HG02642 (cell line): ENCODE data around the gene OR10W1.
A peak's percentile ranks its signal among the peaks of the same experiment; 100 is the strongest.

Source experiments
- ATAC-seq: cut with Tn5 transposase; IDR thresholded peaks from one replicate; pipeline ENCODE4 v1.9.1; 2021; ENCODE audit warnings: mild to moderate bottlenecking; ENCODE audit not compliant: unreplicated experiment, poor library complexity

OR10W1 gene, protein sequence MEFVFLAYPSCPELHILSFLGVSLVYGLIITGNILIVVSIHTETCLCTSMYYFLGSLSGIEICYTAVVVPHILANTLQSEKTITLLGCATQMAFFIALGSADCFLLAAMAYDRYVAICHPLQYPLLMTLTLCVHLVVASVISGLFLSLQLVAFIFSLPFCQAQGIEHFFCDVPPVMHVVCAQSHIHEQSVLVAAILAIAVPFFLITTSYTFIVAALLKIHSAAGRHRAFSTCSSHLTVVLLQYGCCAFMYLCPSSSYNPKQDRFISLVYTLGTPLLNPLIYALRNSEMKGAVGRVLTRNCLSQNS

DNA sequence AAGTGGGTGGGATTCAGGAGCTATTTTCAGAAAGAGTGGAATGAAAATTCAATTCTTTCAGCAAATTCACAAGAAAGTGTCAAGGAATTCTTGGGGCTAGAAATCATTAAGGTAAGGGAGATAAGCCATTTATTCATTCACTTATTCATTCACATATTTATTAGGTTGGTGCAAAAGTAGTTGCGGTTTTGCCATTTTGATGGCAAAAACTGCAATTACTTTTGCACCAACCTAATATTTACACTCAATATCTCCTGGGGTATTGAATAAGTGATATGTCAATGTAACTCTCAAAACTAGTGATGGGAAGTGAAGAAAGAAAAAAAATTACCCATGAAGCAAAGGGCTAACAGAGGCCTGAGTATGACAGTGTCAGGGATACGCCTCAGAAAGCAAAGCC lies at the start of gene OR10W1:
Gene OR10W1 (minus strand): TSS at position 119 of the 400 bp plus-strand sequence. CDS start 402 bp downstream, outside the sequence.
- ATAC-seq, result no peak

DNA sequence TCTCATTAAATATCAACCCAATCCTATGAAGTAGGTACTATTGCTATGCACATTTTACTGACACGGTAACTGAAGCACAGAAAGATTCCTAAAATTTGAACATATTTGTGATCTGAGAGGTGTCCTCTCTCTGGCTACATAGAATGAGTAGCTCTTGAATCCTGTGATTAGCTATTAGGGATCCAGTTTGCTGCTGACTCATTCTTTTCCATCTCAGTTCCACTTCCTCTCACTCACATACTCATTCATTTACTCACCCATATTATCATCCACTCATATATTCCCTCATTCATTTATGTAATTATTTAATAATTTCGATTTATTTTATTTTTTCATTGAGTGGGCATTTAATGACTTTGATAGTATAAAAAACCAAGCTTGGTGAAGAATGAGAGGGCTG lies 48.1 kb upstream of the OR10W1 start:
- no peak for ATAC-seq

DNA sequence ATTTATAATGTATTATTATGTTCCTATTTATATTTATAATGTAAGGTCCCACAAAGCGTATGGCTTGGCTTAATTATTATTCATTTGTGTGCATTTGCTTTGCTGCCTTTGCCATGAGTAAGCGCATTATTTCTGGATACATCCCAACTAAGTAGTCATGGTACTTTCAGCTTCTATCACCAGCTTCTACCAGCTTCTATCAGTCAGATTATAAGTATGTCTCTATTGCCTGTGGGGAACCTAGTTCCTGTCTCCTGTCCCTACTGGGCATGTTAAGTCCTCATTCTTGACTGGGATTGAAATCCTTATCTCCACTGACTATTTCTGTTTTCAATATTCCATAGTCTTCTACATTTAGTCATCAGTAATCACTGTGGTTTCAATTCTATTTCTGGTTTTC lies 33.5 kb upstream of the OR10W1 start:
- ATAC-seq, result no peak

DNA sequence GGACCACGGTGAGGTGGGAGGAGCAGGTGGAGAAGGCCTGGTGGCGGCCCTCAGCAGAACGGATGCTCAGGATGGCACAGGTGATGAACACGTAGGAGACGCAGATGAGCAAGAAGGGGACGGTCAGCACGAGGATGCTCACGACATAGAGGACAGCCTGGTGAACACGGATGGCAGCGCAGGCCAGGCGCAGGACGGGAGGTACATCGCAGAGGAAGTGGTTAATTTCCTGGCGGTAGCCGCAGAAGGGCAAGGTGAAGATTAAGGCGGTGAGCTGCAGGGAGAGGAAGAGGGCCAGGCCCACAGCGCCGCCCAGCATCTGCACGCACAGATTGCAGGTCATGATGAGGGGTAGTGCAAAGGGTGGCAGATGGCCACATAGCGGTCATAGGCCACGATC lies 24.0 kb upstream of the OR10W1 start:
- ATAC-seq, result no peak

DNA sequence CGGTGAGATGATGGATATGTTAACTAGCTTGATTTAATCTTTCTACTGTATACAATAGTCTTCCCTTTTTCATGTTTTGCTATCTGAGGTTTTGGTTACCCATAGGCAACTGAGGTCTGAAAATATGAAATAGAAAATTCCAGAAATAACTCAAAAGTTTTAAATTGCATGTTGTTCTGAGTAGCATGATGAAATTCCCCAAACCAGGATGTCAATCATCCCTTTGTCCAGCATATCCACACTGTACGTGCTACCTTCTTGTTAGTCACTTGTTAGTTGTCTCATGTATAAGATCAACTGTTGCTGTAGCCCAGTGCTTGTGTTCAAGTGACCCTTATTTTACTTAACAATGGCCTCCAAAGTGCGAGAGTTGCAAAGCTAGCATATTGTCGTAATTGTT lies 21.2 kb upstream of the OR10W1 start:
- ATAC-seq, result no peak

DNA sequence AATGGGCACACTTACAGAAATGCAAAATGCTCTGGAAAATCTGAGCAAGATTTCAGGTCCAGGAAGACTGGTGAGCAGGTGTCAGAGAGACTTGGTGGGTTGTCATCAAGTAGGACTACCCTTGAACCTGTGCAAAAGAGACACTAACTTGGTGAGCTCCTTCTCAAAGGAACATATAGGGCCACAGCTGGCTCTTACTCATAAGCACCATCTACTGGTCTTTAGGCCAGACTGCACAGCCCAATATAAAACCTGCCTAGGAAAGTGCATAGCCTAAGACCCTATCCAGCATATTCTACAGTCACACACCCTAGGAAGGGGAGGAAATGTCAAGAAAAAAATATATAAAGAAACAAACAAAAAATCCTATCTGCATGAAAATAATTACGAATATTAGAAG lies 18.2 kb upstream of the OR10W1 start:
- peak; percentile 69 for ATAC-seq

DNA sequence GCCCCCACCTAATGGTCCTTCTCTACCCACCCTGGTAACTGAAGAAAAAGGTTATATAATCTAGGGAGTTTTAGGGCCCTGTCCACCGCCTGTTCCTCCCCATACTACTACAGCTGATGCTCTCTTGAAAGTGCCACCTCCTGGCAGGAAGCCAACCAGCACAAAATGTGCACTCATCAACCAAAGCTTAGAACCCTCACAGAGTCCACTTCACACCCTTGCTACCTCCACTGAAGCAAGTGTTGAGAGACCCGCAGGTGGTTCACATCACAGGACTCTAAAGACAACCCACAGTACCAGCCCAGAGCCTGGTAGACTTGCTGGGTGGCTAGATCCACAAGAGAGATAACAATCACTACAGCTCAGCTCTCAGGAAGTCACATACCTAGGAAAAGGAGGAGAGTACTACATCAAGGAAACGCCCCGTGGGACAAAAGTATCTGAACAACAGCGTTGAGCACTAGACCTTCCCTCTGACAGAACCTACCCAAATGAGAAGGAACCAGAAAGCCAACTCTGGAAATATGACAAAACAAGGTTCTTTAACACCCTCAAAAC lies 17.5 kb upstream of the OR10W1 start:
- no peak for ATAC-seq

DNA sequence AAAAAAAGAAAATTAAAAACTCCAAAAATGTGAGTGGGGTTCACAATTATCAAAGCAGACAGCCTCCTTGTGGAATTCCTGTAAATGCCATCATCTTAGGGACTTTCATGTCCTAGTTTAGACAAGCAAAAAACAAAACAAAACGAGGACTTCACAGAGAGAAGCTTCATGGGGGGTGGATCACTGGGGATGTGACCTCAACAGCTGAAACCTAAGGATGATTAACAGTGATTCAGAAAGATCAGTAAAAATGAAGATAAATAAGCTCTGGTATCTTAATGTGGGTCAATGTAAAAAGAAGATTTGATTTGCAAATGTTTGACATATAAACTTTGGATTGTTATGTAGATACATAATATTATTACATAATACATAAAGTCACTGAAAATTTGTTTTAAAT lies 8.1 kb upstream of the OR10W1 start:
- ATAC-seq, result no peak

DNA sequence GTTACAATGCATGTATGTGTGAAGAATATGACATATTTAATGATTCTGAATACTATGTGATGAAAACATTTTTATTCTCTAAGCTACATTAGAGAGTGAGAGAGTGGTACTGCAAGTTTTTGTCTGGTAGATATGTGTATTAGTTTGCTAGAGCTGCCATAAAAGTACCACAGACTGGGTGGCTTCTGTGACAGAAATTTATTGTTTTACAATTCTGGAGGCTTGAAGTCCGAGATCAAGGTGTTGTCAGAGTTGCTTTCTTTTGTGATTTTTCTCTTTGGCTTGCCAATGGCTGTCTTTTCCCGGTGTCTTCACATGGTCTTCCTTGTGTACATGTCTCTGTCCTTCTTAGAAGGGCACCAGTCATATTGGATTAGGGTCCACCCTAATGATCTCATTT lies 6.9 kb upstream of the OR10W1 start:
- ATAC-seq, result no peak

DNA sequence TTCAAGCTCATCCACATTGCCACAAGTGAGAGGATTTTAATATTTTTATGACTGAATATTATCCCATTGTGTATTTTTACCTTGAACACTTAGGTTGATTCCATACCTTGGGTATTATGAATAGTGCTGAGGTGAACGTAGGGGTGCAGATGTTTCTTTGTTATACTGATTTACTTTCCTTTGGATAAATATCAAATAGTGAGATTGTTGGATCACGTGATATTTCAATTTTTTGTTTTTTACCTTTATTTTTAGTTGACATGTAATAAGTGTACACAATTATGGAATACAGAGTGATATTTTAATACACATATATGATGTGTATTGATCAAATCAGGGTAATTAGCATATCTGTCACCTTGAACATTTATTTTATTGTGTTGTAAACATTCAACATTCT lies 8.1 kb downstream of the OR10W1 start:
- no peak for ATAC-seq

DNA sequence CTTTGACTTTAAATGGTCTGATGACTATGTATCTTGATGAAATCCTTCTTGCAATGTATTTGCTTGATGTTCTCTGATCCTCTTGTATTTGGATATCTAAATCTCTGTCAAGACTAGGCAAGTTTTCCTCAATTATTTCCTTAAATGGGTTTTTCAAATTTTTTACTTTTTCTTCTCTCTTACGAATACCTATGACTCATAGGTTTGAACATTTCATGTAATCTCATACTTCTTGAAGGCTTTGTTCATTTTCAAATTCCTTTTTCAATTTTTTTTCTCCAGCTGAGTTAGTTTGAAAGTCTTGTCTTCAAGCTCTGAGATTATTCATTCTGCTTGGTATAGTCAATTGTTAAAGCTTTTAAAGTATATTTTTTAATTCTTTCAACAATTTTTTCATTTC lies 13.1 kb downstream of the OR10W1 start:
- ATAC-seq, result no peak

DNA sequence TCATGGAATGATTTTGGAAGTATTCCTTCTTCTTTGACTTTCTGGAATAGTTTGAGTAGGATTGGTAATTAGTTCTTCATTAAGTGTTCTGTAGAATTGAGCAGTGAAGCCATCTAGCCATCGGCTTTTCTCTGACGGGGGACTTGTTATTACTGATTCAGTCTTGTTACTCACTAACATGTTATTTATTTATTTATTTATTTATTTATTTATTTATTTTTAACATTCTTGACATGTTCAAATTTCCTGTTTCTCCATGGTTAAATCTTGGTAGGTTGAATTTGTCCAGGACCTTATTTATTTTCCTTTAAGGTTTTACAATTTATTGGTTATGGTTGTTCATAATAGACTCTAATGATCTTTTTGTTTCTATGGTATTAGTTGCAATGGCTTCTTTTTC lies 24.1 kb downstream of the OR10W1 start:
- ATAC-seq, result no peak

DNA sequence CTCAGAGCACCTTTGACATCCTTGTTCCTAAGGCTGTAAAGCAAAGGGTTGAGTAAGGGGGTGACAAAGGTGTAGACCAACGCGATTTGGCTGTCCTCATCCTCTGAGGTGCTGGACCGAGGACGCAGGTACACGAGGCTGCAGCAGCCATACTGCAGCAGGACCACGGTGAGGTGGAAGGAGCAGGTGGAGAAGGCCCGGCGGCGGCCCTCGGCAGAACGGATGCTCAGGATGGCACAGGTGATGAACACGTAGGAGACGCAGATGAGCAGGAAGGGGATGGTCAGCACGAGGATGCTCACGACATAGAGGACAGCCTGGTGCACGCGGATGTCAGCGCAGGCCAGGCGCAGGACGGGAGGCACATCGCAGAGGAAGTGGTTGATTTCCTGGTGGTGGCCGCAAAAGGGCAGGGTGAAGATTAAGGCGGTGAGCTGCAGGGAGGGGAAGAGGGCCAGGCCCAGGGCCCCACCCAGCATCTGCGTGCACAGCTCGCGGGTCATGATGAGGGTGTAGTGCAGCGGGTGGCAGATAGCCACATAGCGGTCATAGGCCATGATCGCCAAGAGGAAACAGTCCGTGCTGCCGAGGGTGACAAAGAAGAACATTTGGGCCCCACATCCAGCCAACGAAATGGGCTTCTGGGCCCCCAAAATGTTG lies 40.0 kb downstream of the OR10W1 start:
- no peak for ATAC-seq

DNA sequence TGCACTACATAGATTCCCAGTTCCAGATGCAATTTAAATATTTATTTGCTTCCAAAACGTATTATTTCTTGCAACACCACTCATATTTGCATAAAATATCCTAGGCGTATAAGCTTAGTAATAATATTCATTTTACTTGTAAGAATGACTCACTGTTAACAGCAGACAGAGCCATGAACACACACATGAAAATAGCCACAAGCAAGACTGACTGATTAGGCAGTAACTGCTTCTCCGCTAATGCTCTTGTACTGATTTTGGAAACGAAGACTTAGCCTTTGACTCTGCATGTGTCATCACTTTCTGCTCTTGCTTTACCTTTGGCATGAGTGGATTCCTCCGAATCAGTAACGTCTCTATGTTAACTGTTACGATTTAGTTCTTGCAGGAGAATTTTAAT lies 45.3 kb downstream of the OR10W1 start:
- no peak for ATAC-seq
